ENCODE results near the gene MARCO.

DNA sequence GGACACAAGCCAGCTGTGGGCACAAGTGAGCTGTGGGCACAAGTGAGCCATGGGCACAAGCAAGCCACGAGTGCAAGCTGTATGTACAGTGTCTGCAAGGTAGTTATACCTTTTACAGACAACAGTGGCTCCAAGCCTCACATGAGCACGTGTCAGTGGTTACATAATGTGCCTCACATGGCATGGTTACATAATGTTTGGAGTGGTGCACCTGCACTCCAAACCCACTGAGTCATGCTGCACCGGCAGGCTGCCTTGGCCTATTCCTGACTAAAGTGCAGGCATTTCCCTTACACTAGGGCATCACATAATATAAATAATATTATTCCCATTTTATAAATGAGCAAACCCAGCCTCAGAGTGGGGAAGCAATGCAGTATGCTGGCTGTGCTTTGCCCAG is 62.6 kb downstream of the MARCO start:
- TF ChIP-seq, protein P1, sequence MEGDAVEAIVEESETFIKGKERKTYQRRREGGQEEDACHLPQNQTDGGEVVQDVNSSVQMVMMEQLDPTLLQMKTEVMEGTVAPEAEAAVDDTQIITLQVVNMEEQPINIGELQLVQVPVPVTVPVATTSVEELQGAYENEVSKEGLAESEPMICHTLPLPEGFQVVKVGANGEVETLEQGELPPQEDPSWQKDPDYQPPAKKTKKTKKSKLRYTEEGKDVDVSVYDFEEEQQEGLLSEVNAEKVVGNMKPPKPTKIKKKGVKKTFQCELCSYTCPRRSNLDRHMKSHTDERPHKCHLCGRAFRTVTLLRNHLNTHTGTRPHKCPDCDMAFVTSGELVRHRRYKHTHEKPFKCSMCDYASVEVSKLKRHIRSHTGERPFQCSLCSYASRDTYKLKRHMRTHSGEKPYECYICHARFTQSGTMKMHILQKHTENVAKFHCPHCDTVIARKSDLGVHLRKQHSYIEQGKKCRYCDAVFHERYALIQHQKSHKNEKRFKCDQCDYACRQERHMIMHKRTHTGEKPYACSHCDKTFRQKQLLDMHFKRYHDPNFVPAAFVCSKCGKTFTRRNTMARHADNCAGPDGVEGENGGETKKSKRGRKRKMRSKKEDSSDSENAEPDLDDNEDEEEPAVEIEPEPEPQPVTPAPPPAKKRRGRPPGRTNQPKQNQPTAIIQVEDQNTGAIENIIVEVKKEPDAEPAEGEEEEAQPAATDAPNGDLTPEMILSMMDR (IDR thresholded peaks at IDR 0.05), result no peak
- TF ChIP-seq POLR2A (IDR thresholded peaks at IDR 0.05), result no peak
